Activated CD8-positive, alpha-beta memory T cell treated with anti-CD3 and anti-CD28 coated beads, Interleukin-2, amount 10 ng/mL, durations not matched to agents 7 days and 5 days (primary cell): ENCODE data around the gene SECTM1. TPM values are rescaled to one million over a fixed set of nuclear protein-coding genes. Genes with fewer than 3 reads are reported as not detected.
A peak's percentile ranks its signal among the peaks of the same experiment; 100 is the strongest.

Experiments
- ATAC-seq: fragments of 150-1000 bp; cut with Tn5 transposase; one replicate; pipeline ENCODE4 v1.10.0; 2021; ENCODE audit warnings: moderate library complexity
- CTCF ChIA-PET: fragments of 350-600 bp; sonication (Branson Sonifier 250); formaldehyde crosslinking; loops from one replicate; lab custom pipeline; 2021; ENCODE audit warnings: antibody characterized with exemption; lab: Charles Lee
- DNase-seq: peaks from one replicate; pipeline ENCODE4 v3.0.0-alpha.2; 2020
- H3K27ac Mint-ChIP-seq: one replicate; pipeline ENCODE4 v1.8.0; 2021; ENCODE audit warnings: mild to moderate bottlenecking, mixed read lengths
- H3K27me3 Mint-ChIP-seq: one replicate; pipeline ENCODE4 v1.8.0; 2021; ENCODE audit warnings: mixed read lengths
- H3K36me3 Mint-ChIP-seq: one replicate; pipeline ENCODE4 v1.8.0; 2021; ENCODE audit warnings: mild to moderate bottlenecking, mixed read lengths
- H3K4me1 Mint-ChIP-seq: one replicate; pipeline ENCODE4 v1.8.0; 2021; ENCODE audit warnings: mixed read lengths
- H3K4me3 Mint-ChIP-seq: one replicate; pipeline ENCODE4 v1.8.0; 2021; ENCODE audit warnings: mild to moderate bottlenecking, moderate library complexity, mixed read lengths
- H3K9me3 Mint-ChIP-seq: one replicate; pipeline ENCODE4 v1.8.0; 2022; ENCODE audit warnings: low read depth, mixed read lengths
- total RNA-seq, 2 experiments: library from RNA; stranded (reverse); gene quantifications; one replicate each; pipeline ENCODE4 v1.2.3, GENCODE V29; 2021

SECTM1 gene
- total RNA-seq, 2 experiments from 2014 or later = 0.68 to 2.7 TPM

DNA sequence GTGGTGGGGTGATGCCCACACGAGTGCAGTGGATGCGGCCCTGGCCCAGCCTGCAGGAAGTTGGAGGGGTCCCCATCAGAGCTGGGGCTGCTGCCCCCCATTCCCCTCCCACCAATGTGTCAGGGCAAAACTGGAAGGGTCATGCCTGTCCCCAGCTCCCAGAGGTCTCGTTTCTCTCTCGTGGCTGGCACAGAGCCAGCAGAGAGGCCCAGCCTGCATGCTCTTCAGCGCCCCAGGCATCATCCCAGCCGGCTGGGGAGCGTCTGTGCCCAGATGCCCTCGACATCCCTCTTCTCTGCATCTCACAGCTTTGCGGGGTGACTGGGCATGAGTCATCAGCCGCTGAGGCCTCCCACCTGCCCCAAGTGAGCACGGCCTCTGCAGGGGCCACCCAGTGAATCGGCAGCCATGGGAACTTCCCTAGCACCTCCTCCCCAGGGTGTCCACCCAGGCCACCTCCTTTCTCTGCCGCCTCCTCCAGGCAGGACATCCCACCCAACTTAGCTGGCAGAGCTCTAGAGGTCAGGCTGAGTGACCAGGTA lies 50.3 kb downstream of the SECTM1 start:
- CTCF ChIA-PET = interaction anchor here (1.2 to 2.0 kb wide), 5 partner anchors 8 to 47 kb away, joined by 3 to 7 read pairs (median 5); no protein-coding TSS in a partner anchor
- peaks cover 35% of the 10 kb centered on the region for H3K4me1 Mint-ChIP-seq
- no peak overlapping the region for H3K4me3 Mint-ChIP-seq
- H3K9me3 Mint-ChIP-seq = no peaks in the 10 kb centered on the region
- ATAC-seq (peak; percentile 69), DNase-seq (peak; percentile 67)
- no peak overlapping the region for H3K27ac Mint-ChIP-seq
- H3K36me3 Mint-ChIP-seq = no peaks in the 10 kb centered on the region
- no peaks in the 10 kb centered on the region for H3K27me3 Mint-ChIP-seq

GRCh38 chr17:82282239-82283207 lies 51.0 kb downstream of the SECTM1 start:
- Mint-ChIP-seq H3K36me3 (no peaks in the 10 kb centered on the region), H3K27ac (no peak overlapping the region), H3K27me3 (no peaks in the 10 kb centered on the region), H3K4me3 (no peak overlapping the region), H3K4me1 (peaks cover 35% of the 10 kb centered on the region), H3K9me3 (no peaks in the 10 kb centered on the region)
- CTCF ChIA-PET = interaction anchor here (1.0 to 2.0 kb wide), 7 partner anchors 7 to 48 kb away, joined by 3 to 7 read pairs (median 4); no protein-coding TSS in a partner anchor
- no peak for DNase-seq
- no peak for ATAC-seq

DNA sequence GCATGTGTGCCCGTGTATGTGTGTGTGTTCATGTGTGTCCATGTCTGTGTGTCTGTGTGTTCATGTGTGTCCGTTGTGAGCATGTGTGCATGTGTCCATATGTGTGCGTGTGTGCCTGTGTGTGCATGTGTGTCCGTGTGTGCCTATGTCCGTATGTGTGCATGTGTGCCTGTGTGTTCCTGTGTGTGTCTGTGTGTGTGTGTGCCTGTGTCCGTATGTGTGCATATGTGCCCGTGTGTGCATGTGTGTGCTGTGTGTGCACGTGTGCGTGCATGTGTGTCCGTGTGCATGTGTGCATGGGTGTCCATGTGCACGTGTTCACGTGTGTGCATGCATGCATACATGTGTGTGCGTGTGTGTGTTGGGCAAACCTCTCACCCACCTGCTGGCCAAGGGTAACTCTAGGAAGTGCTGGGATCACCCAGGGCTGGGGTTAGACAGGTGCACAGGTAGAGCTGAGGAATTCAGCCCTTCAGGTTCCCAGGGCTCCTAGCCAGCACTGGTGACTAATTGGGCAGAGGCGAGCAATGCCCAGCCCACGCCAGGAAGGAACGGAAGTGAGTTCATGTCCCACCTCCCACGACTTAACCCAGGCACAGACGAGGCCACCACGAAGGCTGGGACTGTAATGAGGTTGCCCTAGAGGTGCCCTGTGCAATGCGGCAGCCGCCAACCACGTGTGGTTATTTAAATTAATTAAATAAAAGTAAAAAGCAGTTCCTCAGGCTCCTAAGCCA lies 51.9 kb downstream of the SECTM1 start:
- H3K27me3 Mint-ChIP-seq = no peaks in the 10 kb centered on the region
- no peak overlapping the region for H3K27ac Mint-ChIP-seq

GRCh38 chr17:82281076-82281475 lies 52.5 kb downstream of the SECTM1 start:
- Mint-ChIP-seq H3K27ac (peak overlapping the region; percentile 6), H3K9me3 (no peaks in the 10 kb centered on the region), H3K4me3 (no peak overlapping the region), H3K27me3 (no peaks in the 10 kb centered on the region), H3K4me1 (peaks cover 35% of the 10 kb centered on the region), H3K36me3 (no peaks in the 10 kb centered on the region)
- DNase-seq (peak; percentile 63), ATAC-seq (peak; percentile 48)
- CTCF ChIA-PET = interaction anchor here (0.6 to 2.1 kb wide), 7 partner anchors 19 to 123 kb away, joined by 3 to 7 read pairs (median 4); partner anchors contain the start of gene CD7

More for the DNA sequence above, 51.9 kb downstream of the SECTM1 start:
- DNase-seq (peak; percentile 65), ATAC-seq (peak; percentile 61)
- CTCF ChIA-PET = interaction anchor here (0.6 to 2.1 kb wide), 7 partner anchors 16 to 123 kb away, joined by 3 to 7 read pairs (median 4); partner anchors contain the start of gene CD7
- H3K4me3 Mint-ChIP-seq = no peak overlapping the region
- no peaks in the 10 kb centered on the region for H3K9me3 Mint-ChIP-seq
- no peaks in the 10 kb centered on the region for H3K36me3 Mint-ChIP-seq
- H3K4me1 Mint-ChIP-seq = peaks cover 35% of the 10 kb centered on the region

- DNase-seq (no peak), ATAC-seq (no peak)
- H3K4me1 Mint-ChIP-seq = peaks cover 35% of the 10 kb centered on the region
- H3K27me3 Mint-ChIP-seq = no peaks in the 10 kb centered on the region
- no peaks in the 10 kb centered on the region for H3K36me3 Mint-ChIP-seq
- H3K9me3 Mint-ChIP-seq = no peaks in the 10 kb centered on the region
- CTCF ChIA-PET = interaction anchor here (0.6 to 2.1 kb wide), 6 partner anchors 19 to 136 kb away, joined by 3 to 7 read pairs (median 4); partner anchors contain the start of gene CD7
- peak overlapping the region; percentile 6 for H3K27ac Mint-ChIP-seq
- no peak overlapping the region for H3K4me3 Mint-ChIP-seq
Observed at GRCh38 chr17:82280537-82280936, 53.0 kb downstream of the SECTM1 start.

- CTCF ChIA-PET = no interaction called here
- H3K27ac Mint-ChIP-seq = no peak overlapping the region
- no peak for DNase-seq
Observed at GRCh38 chr17:82278786-82279391, 54.7 kb downstream of the SECTM1 start.

GRCh38 chr17:82278308-82278707 lies 55.3 kb downstream of the SECTM1 start:
- Mint-ChIP-seq H3K9me3 (no peaks in the 10 kb centered on the region), H3K36me3 (no peaks in the 10 kb centered on the region), H3K4me3 (no peak overlapping the region), H3K27me3 (no peaks in the 10 kb centered on the region), H3K27ac (no peak overlapping the region), H3K4me1 (peaks cover 29% of the 10 kb centered on the region)
- ATAC-seq (no peak), DNase-seq (no peak)
- CTCF ChIA-PET = no interaction called here

More at GRCh38 chr17:82278786-82279391, 54.7 kb downstream of the SECTM1 start:
- Mint-ChIP-seq H3K9me3 (no peaks in the 10 kb centered on the region), H3K27me3 (no peaks in the 10 kb centered on the region), H3K4me3 (no peak overlapping the region), H3K4me1 (peaks cover 35% of the 10 kb centered on the region), H3K36me3 (no peaks in the 10 kb centered on the region)
- ATAC-seq = no peak

- H3K27me3 Mint-ChIP-seq = no peaks in the 10 kb centered on the region
- peaks cover 24% of the 10 kb centered on the region for H3K4me1 Mint-ChIP-seq
- no peaks in the 10 kb centered on the region for H3K36me3 Mint-ChIP-seq
- H3K27ac Mint-ChIP-seq = no peak overlapping the region
- no peak for DNase-seq
- H3K4me3 Mint-ChIP-seq = no peak overlapping the region
- no peaks in the 10 kb centered on the region for H3K9me3 Mint-ChIP-seq
- ATAC-seq = no peak
- CTCF ChIA-PET = no interaction called here
Observed at GRCh38 chr17:82277851-82278250, 55.7 kb downstream of the SECTM1 start.

- no peaks in the 10 kb centered on the region for H3K27me3 Mint-ChIP-seq
- CTCF ChIA-PET = no interaction called here
- ATAC-seq (no peak), DNase-seq (no peak)
- H3K4me3 Mint-ChIP-seq = no peak overlapping the region
- no peaks in the 10 kb centered on the region for H3K9me3 Mint-ChIP-seq
- peaks cover 6% of the 10 kb centered on the region for H3K36me3 Mint-ChIP-seq
- H3K4me1 Mint-ChIP-seq = peaks cover 22% of the 10 kb centered on the region
- H3K27ac Mint-ChIP-seq = no peak overlapping the region
Observed at GRCh38 chr17:82276938-82277337, 56.6 kb downstream of the SECTM1 start.

DNA sequence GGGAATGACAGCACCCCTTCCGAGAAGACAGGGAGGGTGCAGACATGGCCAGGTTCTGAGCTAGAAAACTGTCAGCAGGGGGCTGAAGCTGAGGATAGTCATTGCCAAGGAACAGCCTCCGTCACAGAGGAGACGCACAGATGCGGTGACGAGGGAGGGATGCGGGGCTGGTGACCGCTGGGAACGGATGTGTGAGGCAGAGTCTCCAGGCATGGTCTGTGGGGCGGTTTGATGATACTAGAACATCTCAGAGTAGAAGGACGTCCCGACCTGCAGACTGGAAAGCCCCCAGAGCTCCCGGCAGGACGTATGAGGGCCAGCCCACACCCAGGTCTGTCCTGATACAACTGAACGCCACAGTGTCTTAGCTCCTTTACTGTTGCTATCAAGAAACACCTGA lies 58.2 kb downstream of the SECTM1 start:
- H3K27ac Mint-ChIP-seq = no peak overlapping the region
- peaks cover 21% of the 10 kb centered on the region for H3K4me1 Mint-ChIP-seq
- H3K4me3 Mint-ChIP-seq = no peak overlapping the region
- CTCF ChIA-PET = interaction anchor here (0.7 to 1.7 kb wide), 3 partner anchors 8 to 63 kb away, joined by 3 to 5 read pairs (median 4); no protein-coding TSS in a partner anchor
- no peaks in the 10 kb centered on the region for H3K9me3 Mint-ChIP-seq
- ATAC-seq (no peak), DNase-seq (no peak)
- H3K27me3 Mint-ChIP-seq = no peaks in the 10 kb centered on the region
- peaks cover 17% of the 10 kb centered on the region for H3K36me3 Mint-ChIP-seq

GRCh38 chr17:82274134-82275020 lies 59.2 kb downstream of the SECTM1 start:
- Mint-ChIP-seq H3K36me3 (peaks cover 21% of the 10 kb centered on the region), H3K27me3 (no peaks in the 10 kb centered on the region), H3K4me1 (peaks cover 31% of the 10 kb centered on the region), H3K27ac (peak overlapping the region; percentile 33), H3K9me3 (no peaks in the 10 kb centered on the region), H3K4me3 (peak overlapping the region; percentile 78)
- DNase-seq = no peak
- ATAC-seq = no peak
- CTCF ChIA-PET = interaction anchor here (0.8 to 2.1 kb wide), 6 partner anchors 18 to 143 kb away, joined by 3 to 7 read pairs (median 4); no protein-coding TSS in a partner anchor
